SK-N-SH treated with all-trans-retinoic acid at 6 μM for 48 hours (cell line): ENCODE results near the gene KCP.

Experiments
- ATAC-seq: fragments of 200-7000 bp; cut with Tn5 transposase; 3 replicates; pipeline ENCODE4 v1.9.1; 2020; ENCODE audit warnings: mild to moderate bottlenecking, moderate library complexity
- ARNTL ChIP-seq: fragments of 450-650 bp; formaldehyde crosslinking; IDR thresholded peaks from 2 replicates; pipeline ENCODE4 v1.5.0; 2020; ENCODE audit warnings: low read depth, mild to moderate bottlenecking, moderate library complexity, borderline replicate concordance
- BACH2 ChIP-seq: fragments of 250-450 bp; sonication (Bioruptor Pico); IDR thresholded peaks from 2 replicates; pipeline ENCODE4 v1.9.0; 2021; ENCODE audit warnings: mild to moderate bottlenecking, borderline replicate concordance
- CREB5 ChIP-seq: fragments of 250-450 bp; sonication (Bioruptor Pico); IDR thresholded peaks from 2 replicates; pipeline ENCODE4 v1.5.1; 2020; ENCODE audit warnings: low read depth, mild to moderate bottlenecking, moderate library complexity
- CSDC2 ChIP-seq: fragments of 250-450 bp; sonication (Bioruptor Pico); IDR thresholded peaks from 2 replicates; pipeline ENCODE4 v1.5.0; 2020; ENCODE audit warnings: mild to moderate bottlenecking, moderate library complexity
- CSRNP3 ChIP-seq: fragments of 250-450 bp; sonication (Bioruptor Pico); IDR thresholded peaks from 2 replicates; pipeline ENCODE4 v1.5.1; 2021; ENCODE audit warnings: mild to moderate bottlenecking, moderate library complexity
- ESRRG ChIP-seq: fragments of 250-450 bp; sonication (Bioruptor Pico); IDR thresholded peaks from 2 replicates; pipeline ENCODE4 v1.6.1; 2021; ENCODE audit warnings: mild to moderate bottlenecking
- GLIS3 ChIP-seq: fragments of 250-450 bp; sonication (Bioruptor Pico); IDR thresholded peaks from 2 replicates; pipeline ENCODE4 v1.5.0; 2020; ENCODE audit warnings: mild to moderate bottlenecking, moderate library complexity
- OSR1 ChIP-seq: fragments of 250-450 bp; sonication (Bioruptor Pico); IDR thresholded peaks from 2 replicates; pipeline ENCODE4 v1.8.0; 2022; ENCODE audit warnings: moderate library complexity, mild to moderate bottlenecking, inconsistent platforms
- PATZ1 ChIP-seq: fragments of 250-450 bp; sonication (Bioruptor Pico); IDR thresholded peaks from 2 replicates; pipeline ENCODE4 v1.8.0; 2020; ENCODE audit warnings: mild to moderate bottlenecking, moderate library complexity, borderline replicate concordance
- POU6F1 ChIP-seq: fragments of 250-450 bp; sonication (Bioruptor Pico); IDR thresholded peaks from 2 replicates; pipeline ENCODE4 v1.8.0; 2021; ENCODE audit warnings: low read depth, mild to moderate bottlenecking, moderate library complexity, borderline replicate concordance
- PPARA ChIP-seq: fragments of 250-450 bp; sonication (Bioruptor Pico); IDR thresholded peaks from 2 replicates; pipeline ENCODE4 v1.5.0; 2020; ENCODE audit warnings: mild to moderate bottlenecking, borderline replicate concordance
- RARB ChIP-seq: fragments of 250-450 bp; sonication (Bioruptor Pico); IDR thresholded peaks from 2 replicates; pipeline ENCODE4 v1.8.0; 2021; ENCODE audit warnings: mild to moderate bottlenecking, moderate library complexity
- SNAI2 ChIP-seq: fragments of 250-450 bp; sonication (Bioruptor Pico); IDR thresholded peaks from 2 replicates; pipeline ENCODE4 v1.5.0; 2020; ENCODE audit warnings: mild to moderate bottlenecking, moderate library complexity
- TCF4 ChIP-seq: fragments of 250-450 bp; sonication (Bioruptor Pico); IDR thresholded peaks from 2 replicates; pipeline ENCODE4 v1.8.0; 2021; ENCODE audit warnings: mild to moderate bottlenecking, moderate library complexity, borderline replicate concordance
- TSHZ2 ChIP-seq: fragments of 250-450 bp; sonication (Bioruptor Pico); IDR thresholded peaks from 2 replicates; pipeline ENCODE4 v1.5.0; 2020; ENCODE audit warnings: mild to moderate bottlenecking, moderate library complexity
- ZC3H10 ChIP-seq: fragments of 250-450 bp; sonication (Bioruptor Pico); IDR thresholded peaks from 2 replicates; pipeline ENCODE4 v1.5.1; 2021; ENCODE audit warnings: mild to moderate bottlenecking, moderate library complexity
- ZFP30 ChIP-seq: fragments of 450-650 bp; formaldehyde crosslinking; IDR thresholded peaks from 2 replicates; pipeline ENCODE4 v1.5.0; 2022; ENCODE audit warnings: mild to moderate bottlenecking, moderate library complexity
- ZNF565 ChIP-seq: fragments of 450-650 bp; formaldehyde crosslinking; conservative IDR thresholded peaks from 2 replicates; pipeline ENCODE4 v1.5.0; 2020; ENCODE audit warnings: low read depth, mild to moderate bottlenecking, moderate library complexity
- ZNF70 ChIP-seq: fragments of 450-650 bp; formaldehyde crosslinking; IDR thresholded peaks from 2 replicates; pipeline ENCODE4 v1.5.0; 2020; ENCODE audit warnings: mild to moderate bottlenecking, moderate library complexity
- ZNF8 ChIP-seq: fragments of 450-650 bp; formaldehyde crosslinking; IDR thresholded peaks from 2 replicates; pipeline ENCODE4 v1.5.0; 2020; ENCODE audit warnings: mild to moderate bottlenecking, moderate library complexity

KCP gene

GRCh38 chr7:128954830-128955802 lies 44.6 kb upstream of the KCP start (continued):
- TF ChIP-seq CSRNP3 (CRISPR knock-in tag) (no peak), CREB5 (CRISPR knock-in tag) (no peak)

GRCh38 chr7:128954150-128954549 lies 43.6 kb upstream of the KCP start:
- no peak for ATAC-seq
- no peak for TF ChIP-seq TSHZ2 (CRISPR knock-in tag)
- TF ChIP-seq ZNF70 (CRISPR knock-in tag) = no peak
- no peak for TF ChIP-seq SNAI2
- no peak for TF ChIP-seq CSRNP3 (CRISPR knock-in tag)
- TF ChIP-seq ZC3H10 = no peak
- no peak for TF ChIP-seq TCF4
- TF ChIP-seq ZNF8 (CRISPR knock-in tag) = no peak
- no peak for TF ChIP-seq OSR1
- no peak for TF ChIP-seq POU6F1 (CRISPR knock-in tag)
- TF ChIP-seq ZFP30 (CRISPR knock-in tag) = no peak
- no peak for TF ChIP-seq PATZ1
- TF ChIP-seq GLIS3 (CRISPR knock-in tag) = no peak
- no peak for TF ChIP-seq CSDC2 (CRISPR knock-in tag)
- TF ChIP-seq RARB (CRISPR knock-in tag) = no peak
- no peak for TF ChIP-seq ARNTL
- TF ChIP-seq PPARA (CRISPR knock-in tag) = no peak
- TF ChIP-seq ESRRG (CRISPR knock-in tag) = no peak

- ATAC-seq = no peak
- TF ChIP-seq RARB (CRISPR knock-in tag) (no peak), BACH2 (CRISPR knock-in tag) (no peak), CREB5 (CRISPR knock-in tag) (no peak), PPARA (CRISPR knock-in tag) (no peak), SNAI2 (no peak), ESRRG (CRISPR knock-in tag) (no peak), ZNF565 (CRISPR knock-in tag) (no peak), GLIS3 (CRISPR knock-in tag) (no peak), TCF4 (no peak), ZFP30 (CRISPR knock-in tag) (no peak), CSDC2 (CRISPR knock-in tag) (no peak), ZNF70 (CRISPR knock-in tag) (no peak), ZNF8 (CRISPR knock-in tag) (no peak)
These were observed 40.8 kb upstream of the KCP start for GRCh38 chr7:128951296-128951695.
